ENCODE data around the gene HES1. TPM values are rescaled to one million over a fixed set of nuclear protein-coding genes. Genes with fewer than 3 reads are reported as not detected.

The HES1 gene
- total RNA-seq, 4 donors from 2014 or later = 23.1 to 50.9 (median 41.2) TPM

GRCh38 chr3:194121891-194122631 is 13.9 kb upstream of the HES1 start:
- H3K4me3 ChIP-seq = no peak overlapping the region
- no peak overlapping the region for H3K27ac ChIP-seq
- H3K4me1 ChIP-seq = no peaks in the 10 kb centered on the region
- no peaks in the 10 kb centered on the region for H3K9me3 ChIP-seq
- H3K36me3 ChIP-seq = no peaks in the 10 kb centered on the region
- DNase-seq = no peak
- H3K27me3 ChIP-seq = no peaks in the 10 kb centered on the region
- TF ChIP-seq CTCF (IDR thresholded peaks at IDR 0.05) = no peak
- no peak for TF ChIP-seq POLR2A (IDR thresholded peaks at IDR 0.05)
- intact Hi-C loops (cut with DNase I; ENCODE audit: low total_unique reads) = no loop called here

- Histone ChIP-seq H3K27me3 (no peaks in the 10 kb centered on the region), H3K4me3 (no peak overlapping the region), H3K4me1 (no peaks in the 10 kb centered on the region), H3K27ac (no peak overlapping the region), H3K9me3 (no peaks in the 10 kb centered on the region), H3K36me3 (no peaks in the 10 kb centered on the region)
- TF ChIP-seq POLR2A (IDR thresholded peaks at IDR 0.05) (no peak), CTCF (IDR thresholded peaks at IDR 0.05) (no peak)
- no peak for DNase-seq
- intact Hi-C loops (cut with DNase I; ENCODE audit: low total_unique reads) = no loop called here
Measured at GRCh38 chr3:194123726-194124125, 12.2 kb upstream of the HES1 start.

- Histone ChIP-seq H3K4me1 (no peaks in the 10 kb centered on the region), H3K36me3 (no peaks in the 10 kb centered on the region), H3K4me3 (no peak overlapping the region), H3K27ac (no peak overlapping the region), H3K27me3 (no peaks in the 10 kb centered on the region), H3K9me3 (no peaks in the 10 kb centered on the region)
- TF ChIP-seq POLR2A (IDR thresholded peaks at IDR 0.05) = no peak
- TF ChIP-seq CTCF (IDR thresholded peaks at IDR 0.05) = no peak
- intact Hi-C loops (cut with DNase I; ENCODE audit: low total_unique reads) = no loop called here
- no peak for DNase-seq
Measured at GRCh38 chr3:194124193-194124592, 11.8 kb upstream of the HES1 start.

DNA sequence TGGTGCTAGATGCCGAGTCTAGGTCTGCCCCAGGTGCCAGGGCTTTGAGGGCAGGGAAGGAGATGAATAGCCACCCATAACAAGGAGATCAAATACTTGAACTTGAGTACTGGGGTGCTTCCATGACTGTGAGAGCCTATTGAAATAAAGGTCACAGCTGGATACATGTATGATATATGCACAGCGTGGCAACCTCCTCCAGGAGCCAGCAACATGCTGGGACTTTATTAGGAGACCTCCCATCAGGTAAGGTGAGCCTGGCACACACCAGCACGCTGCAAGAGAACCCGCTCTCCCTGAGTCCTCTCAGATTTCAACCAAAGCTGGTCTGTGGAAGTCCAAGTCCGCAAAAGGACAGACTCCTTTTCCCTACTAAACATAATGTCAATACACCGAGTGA is 10.5 kb upstream of the HES1 start:
- DNase-seq = no peak
- intact Hi-C loops (cut with DNase I; ENCODE audit: low total_unique reads) = no loop called here
- TF ChIP-seq POLR2A (IDR thresholded peaks at IDR 0.05) = no peak
- no peak for TF ChIP-seq CTCF (IDR thresholded peaks at IDR 0.05)

GRCh38 chr3:194126790-194127189 is 9.2 kb upstream of the HES1 start:
- no peak for DNase-seq
- H3K36me3 ChIP-seq = no peaks in the 10 kb centered on the region
- no peak overlapping the region for H3K27ac ChIP-seq
- intact Hi-C loops (cut with DNase I; ENCODE audit: low total_unique reads) = no loop called here
- no peaks in the 10 kb centered on the region for H3K27me3 ChIP-seq
- H3K4me3 ChIP-seq = no peak overlapping the region
- TF ChIP-seq CTCF (IDR thresholded peaks at IDR 0.05) = no peak
- no peak for TF ChIP-seq POLR2A (IDR thresholded peaks at IDR 0.05)
- H3K9me3 ChIP-seq = no peaks in the 10 kb centered on the region
- peaks cover 0 to 6% of the 10 kb centered on the region in 2 donors for H3K4me1 ChIP-seq

More for the DNA sequence above, 10.5 kb upstream of the HES1 start:
- H3K4me1 ChIP-seq = peaks cover 0 to 6% of the 10 kb centered on the region in 2 donors
- no peak overlapping the region for H3K4me3 ChIP-seq
- no peak overlapping the region for H3K27ac ChIP-seq
- H3K36me3 ChIP-seq = no peaks in the 10 kb centered on the region
- H3K9me3 ChIP-seq = no peaks in the 10 kb centered on the region
- H3K27me3 ChIP-seq = no peaks in the 10 kb centered on the region

Data from uterus (tissue), 4 donors.